Mesothelial cell of epicardium (in vitro differentiated cells): ENCODE results near the gene CCDC107. TPM values are rescaled to one million over a fixed set of nuclear protein-coding genes. Genes with fewer than 3 reads are reported as not detected.

Source experiments
- DNase-seq, 2 experiments: peaks; one replicate each; pipeline ENCODE4 v3.0.0; 2021; ENCODE audit warnings: low spot score in 2 of 2; ENCODE audit not compliant: unreplicated experiment in 2 of 2
- H3K27ac Mint-ChIP-seq: 2 replicates; pipeline ENCODE4 v1.8.0; 2021; ENCODE audit warnings: mixed read lengths
- H3K27me3 Mint-ChIP-seq: 2 replicates; pipeline ENCODE4 v1.8.0; 2021; ENCODE audit warnings: low read depth, mixed read lengths
- H3K36me3 Mint-ChIP-seq: 2 replicates; pipeline ENCODE4 v1.8.0; 2021; ENCODE audit warnings: mixed read lengths
- H3K4me1 Mint-ChIP-seq: 2 replicates; pipeline ENCODE4 v1.8.0; 2021; ENCODE audit warnings: mixed read lengths
- H3K4me3 Mint-ChIP-seq: 2 replicates; pipeline ENCODE4 v1.8.0; 2021; ENCODE audit warnings: mild to moderate bottlenecking, moderate library complexity, mixed read lengths
- H3K9me3 Mint-ChIP-seq: 2 replicates; pipeline ENCODE4 v1.8.0; 2021; ENCODE audit warnings: mixed read lengths
- CTCF ChIP-seq: fragments of 200-600 bp; sonication (generic); IDR thresholded peaks from one replicate; pipeline ENCODE4 v1.5.0; 2021; ENCODE audit warnings: antibody characterized with exemption; ENCODE audit not compliant: unreplicated experiment
- total RNA-seq: library from RNA; stranded (reverse); gene quantifications from 3 replicates; pipeline ENCODE4 v1.2.1, GENCODE V29; 2021

Gene CCDC107
- total RNA-seq, 1 donor from 2014 or later, result 16.7 TPM

GRCh38 chr9:35695943-35696401, 37.9 kb downstream of the CCDC107 start:
- Mint-ChIP-seq H3K36me3 (peaks cover 15% of the 10 kb centered on the region), H3K4me3 (no peak overlapping the region), H3K27me3 (no peaks in the 10 kb centered on the region), H3K27ac (no peak overlapping the region), H3K9me3 (no peaks in the 10 kb centered on the region), H3K4me1 (peaks cover 8% of the 10 kb centered on the region)
- DNase-seq, result no peak
- TF ChIP-seq CTCF, result no peak

- H3K27me3 Mint-ChIP-seq, result no peaks in the 10 kb centered on the region
- H3K4me3 Mint-ChIP-seq, result no peak overlapping the region
- H3K9me3 Mint-ChIP-seq, result no peaks in the 10 kb centered on the region
- peaks cover 15% of the 10 kb centered on the region for H3K36me3 Mint-ChIP-seq
- peak in 1 of 2 experiments; percentile 70 for DNase-seq
- TF ChIP-seq CTCF, result peak; percentile 75
- H3K4me1 Mint-ChIP-seq, result peaks cover 4% of the 10 kb centered on the region
- peak overlapping the region; percentile 30 for H3K27ac Mint-ChIP-seq
These were observed 38.6 kb downstream of the CCDC107 start for GRCh38 chr9:35696520-35697215.

GRCh38 chr9:35697486-35697885, 39.4 kb downstream of the CCDC107 start:
- DNase-seq, result no peak
- peak overlapping the region; percentile 48 for H3K27ac Mint-ChIP-seq
- no peaks in the 10 kb centered on the region for H3K9me3 Mint-ChIP-seq
- no peaks in the 10 kb centered on the region for H3K27me3 Mint-ChIP-seq
- no peaks in the 10 kb centered on the region for H3K4me1 Mint-ChIP-seq
- no peak for TF ChIP-seq CTCF
- peaks cover 15% of the 10 kb centered on the region for H3K36me3 Mint-ChIP-seq
- H3K4me3 Mint-ChIP-seq, result no peak overlapping the region

- Mint-ChIP-seq H3K4me3 (no peak overlapping the region), H3K4me1 (no peaks in the 10 kb centered on the region), H3K27ac (no peak overlapping the region), H3K27me3 (no peaks in the 10 kb centered on the region), H3K36me3 (peaks cover 21% of the 10 kb centered on the region), H3K9me3 (no peaks in the 10 kb centered on the region)
- no peak for DNase-seq
- TF ChIP-seq CTCF, result no peak
These were observed 40.1 kb downstream of the CCDC107 start for GRCh38 chr9:35698231-35698630.

GRCh38 chr9:35700031-35700430, 41.9 kb downstream of the CCDC107 start:
- no peak for TF ChIP-seq CTCF
- no peaks in the 10 kb centered on the region for H3K27me3 Mint-ChIP-seq
- DNase-seq, result no peak
- H3K4me1 Mint-ChIP-seq, result no peaks in the 10 kb centered on the region
- no peak overlapping the region for H3K27ac Mint-ChIP-seq
- H3K9me3 Mint-ChIP-seq, result no peaks in the 10 kb centered on the region
- peaks cover 34% of the 10 kb centered on the region for H3K36me3 Mint-ChIP-seq
- H3K4me3 Mint-ChIP-seq, result no peak overlapping the region
